ENCODE data around the gene GALNT18.

Gene GALNT18

GRCh38 chr11:11244470-11245080 lies 377.2 kb downstream of the GALNT18 start:
- no peak overlapping the region for H3K4me3 ChIP-seq (replicated peaks; ENCODE audit: low read depth, low read length)
- DNase-seq (ENCODE audit: extremely low read depth, low read depth): no peak
- TF ChIP-seq, protein P1, sequence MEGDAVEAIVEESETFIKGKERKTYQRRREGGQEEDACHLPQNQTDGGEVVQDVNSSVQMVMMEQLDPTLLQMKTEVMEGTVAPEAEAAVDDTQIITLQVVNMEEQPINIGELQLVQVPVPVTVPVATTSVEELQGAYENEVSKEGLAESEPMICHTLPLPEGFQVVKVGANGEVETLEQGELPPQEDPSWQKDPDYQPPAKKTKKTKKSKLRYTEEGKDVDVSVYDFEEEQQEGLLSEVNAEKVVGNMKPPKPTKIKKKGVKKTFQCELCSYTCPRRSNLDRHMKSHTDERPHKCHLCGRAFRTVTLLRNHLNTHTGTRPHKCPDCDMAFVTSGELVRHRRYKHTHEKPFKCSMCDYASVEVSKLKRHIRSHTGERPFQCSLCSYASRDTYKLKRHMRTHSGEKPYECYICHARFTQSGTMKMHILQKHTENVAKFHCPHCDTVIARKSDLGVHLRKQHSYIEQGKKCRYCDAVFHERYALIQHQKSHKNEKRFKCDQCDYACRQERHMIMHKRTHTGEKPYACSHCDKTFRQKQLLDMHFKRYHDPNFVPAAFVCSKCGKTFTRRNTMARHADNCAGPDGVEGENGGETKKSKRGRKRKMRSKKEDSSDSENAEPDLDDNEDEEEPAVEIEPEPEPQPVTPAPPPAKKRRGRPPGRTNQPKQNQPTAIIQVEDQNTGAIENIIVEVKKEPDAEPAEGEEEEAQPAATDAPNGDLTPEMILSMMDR (IDR thresholded peaks at IDR 0.05; ENCODE audit: low read depth, low read length, missing control alignments): no peak

GRCh38 chr11:11243590-11244469 lies 378.0 kb downstream of the GALNT18 start:
- no peak overlapping the region for H3K4me3 ChIP-seq (replicated peaks; ENCODE audit: low read depth, low read length)
- no peak for DNase-seq (ENCODE audit: extremely low read depth, low read depth)
- TF ChIP-seq, protein P1 (IDR thresholded peaks at IDR 0.05; ENCODE audit: low read depth, low read length, missing control alignments): no peak

- H3K4me3 ChIP-seq (replicated peaks; ENCODE audit: low read depth, low read length): no peak overlapping the region
- TF ChIP-seq, protein P1 (IDR thresholded peaks at IDR 0.05; ENCODE audit: low read depth, low read length, missing control alignments): no peak
- no peak for DNase-seq (ENCODE audit: extremely low read depth, low read depth)
These were observed 378.6 kb downstream of the GALNT18 start for GRCh38 chr11:11243209-11243589.

GRCh38 chr11:11241284-11241683 lies 380.5 kb downstream of the GALNT18 start:
- DNase-seq (ENCODE audit: extremely low read depth, low read depth): no peak
- H3K4me3 ChIP-seq (replicated peaks; ENCODE audit: low read depth, low read length): no peak overlapping the region
- TF ChIP-seq, protein P1 (IDR thresholded peaks at IDR 0.05; ENCODE audit: low read depth, low read length, missing control alignments): no peak

- TF ChIP-seq, protein P1 (IDR thresholded peaks at IDR 0.05; ENCODE audit: low read depth, low read length, missing control alignments): no peak
- no peak for DNase-seq (ENCODE audit: extremely low read depth, low read depth)
- H3K4me3 ChIP-seq (replicated peaks; ENCODE audit: low read depth, low read length): no peak overlapping the region
These were observed 381.8 kb downstream of the GALNT18 start for GRCh38 chr11:11239959-11240358.

GRCh38 chr11:11237070-11237832 lies 384.6 kb downstream of the GALNT18 start:
- no peak overlapping the region for H3K4me3 ChIP-seq (replicated peaks; ENCODE audit: low read depth, low read length)
- TF ChIP-seq, protein P1 (IDR thresholded peaks at IDR 0.05; ENCODE audit: low read depth, low read length, missing control alignments): no peak
- no peak for DNase-seq (ENCODE audit: extremely low read depth, low read depth)

Measured in HFF-Myc (cell line).